ENCODE measurements around the gene VSIG10L. TPM values are rescaled to one million over a fixed set of nuclear protein-coding genes. Genes with fewer than 3 reads are reported as not detected.

VSIG10L gene
- total RNA-seq, 1 experiment from 2014 or later: 4.6 TPM

- CTCF ChIA-PET: no interaction called here
These were observed 29.3 kb upstream of the VSIG10L start for GRCh38 chr19:51371186-51371690.

More at GRCh38 chr19:51371186-51371690, 29.3 kb upstream of the VSIG10L start:
- Histone ChIP-seq H4K20me1 (ENCODE audit: insufficient read depth) (no peaks in the 10 kb centered on the region), H3K4me3 (replicated peaks in 1 of 2; ENCODE audit: low read depth in 1 of 2, low read length in 2 of 2) (no peak overlapping the region), H2AFZ (ENCODE audit: low read depth, low read length, poor library complexity, severe bottlenecking) (no peak overlapping the region), H3K9me3 (ENCODE audit: control insufficient read depth in 1 of 2, insufficient read depth in 1 of 2, low read depth in 1 of 2, low read length in 2 of 2) (no peaks in the 10 kb centered on the region), H3K9me2 (ENCODE audit: insufficient read depth) (no peaks in the 10 kb centered on the region), H3K9ac (ENCODE audit: low read length) (no peak overlapping the region), H3K4me2 (ENCODE audit: low read length) (no peak overlapping the region), H3K36me3 (ENCODE audit: control insufficient read depth in 1 of 2, insufficient read depth in 2 of 2, low read length in 2 of 2) (no peaks in the 10 kb centered on the region), H3K79me2 (ENCODE audit: insufficient read depth, low read length) (peaks cover 4% of the 10 kb centered on the region; the same call in 1 of the 2 replicates), H3K4me1 (ENCODE audit: control insufficient read depth in 1 of 2, insufficient read depth in 2 of 2, low read length in 2 of 2) (peaks cover 5 to 17% of the 10 kb centered on the region in 2 experiments; a peak in 3 of 4 replicates), H3K27ac (ENCODE audit: low read depth, low read length) (no peak overlapping the region), H3K27me3 (ENCODE audit: insufficient read depth, low read length) (no peaks in the 10 kb centered on the region)
- TF ChIP-seq FOSL1 (IDR thresholded peaks at IDR 0.05; ENCODE audit: low read depth) (no peak), SIN3A (IDR thresholded peaks at IDR 0.05; ENCODE audit: low read depth) (no peak), SP1 (IDR thresholded peaks at IDR 0.05; ENCODE audit: low read depth) (no peak), EZH2 (IDR thresholded peaks at IDR 0.05) (no peak), EZH2phosphoT487 (IDR thresholded peaks at IDR 0.05; ENCODE audit: borderline replicate concordance) (no peak), TCF7L2 (IDR thresholded peaks at IDR 0.05; ENCODE audit: borderline replicate concordance, extremely low read depth, insufficient read depth, insufficient read length) (no peak), ELF1 (IDR thresholded peaks at IDR 0.05; ENCODE audit: borderline replicate concordance, low read depth) (no peak), POLR2AphosphoS5 (IDR thresholded peaks at IDR 0.05; ENCODE audit: low read depth, low read length) (no peak), CEBPB (IDR thresholded peaks at IDR 0.05; ENCODE audit: low read depth) (no peak), ZBTB33 (IDR thresholded peaks at IDR 0.05; ENCODE audit: extremely low read depth, insufficient replicate concordance, low read length) (no peak), ZFX (IDR thresholded peaks at IDR 0.05) (no peak), JUND (IDR thresholded peaks at IDR 0.05) (no peak), YY1 (IDR thresholded peaks at IDR 0.05; ENCODE audit: extremely low read depth, insufficient replicate concordance, low read depth, low read length) (no peak), CBX3 (IDR thresholded peaks at IDR 0.05; ENCODE audit: low read depth) (no peak), ATF3 (IDR thresholded peaks at IDR 0.05) (no peak), RAD21 (IDR thresholded peaks at IDR 0.05; ENCODE audit: low read depth) (no peak)
- TF ChIP-seq, protein P1, sequence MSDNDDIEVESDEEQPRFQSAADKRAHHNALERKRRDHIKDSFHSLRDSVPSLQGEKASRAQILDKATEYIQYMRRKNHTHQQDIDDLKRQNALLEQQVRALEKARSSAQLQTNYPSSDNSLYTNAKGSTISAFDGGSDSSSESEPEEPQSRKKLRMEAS (IDR thresholded peaks at IDR 0.05): no peak
- ChIA-PET RAD21 (ENCODE audit: low non-redundant PET in 1 of 2, low total read pairs in 2 of 2, uncharacterized antibody in 2 of 2, unreplicated experiment in 2 of 2) (no interaction called here), POLR2A (interaction anchor here (1.3 kb wide), 1 partner anchor 23 kb away, joined by 4 read pairs; no protein-coding TSS in a partner anchor)
- no TSS peak for BruUV-seq (replicated peaks)
- intact Hi-C loops (cut with micrococcal nuclease): no loop called here
- no peak for DNase-seq (ENCODE audit: low read depth, low spot score)
- ATAC-seq: no peak

Data from HCT116 (cell line).